GM12864 (cell line): ENCODE data around the gene SYNM.

Experiments
- DNase-seq: peaks from one replicate; pipeline ENCODE4 v3.0.0-alpha.2; 2011; ENCODE audit warnings: low read depth
- H3K4me3 ChIP-seq: 2 replicates; pipeline ENCODE4 v1.5.1; 2011; ENCODE audit warnings: mild to moderate bottlenecking, low read depth, low read length, control low read depth
- CTCF ChIP-seq: IDR thresholded peaks from 2 replicates; pipeline ENCODE4 v1.5.1; 2011; ENCODE audit warnings: low read depth, mild to moderate bottlenecking, moderate library complexity, low read length, control low read depth, inconsistent platforms; ENCODE audit errors: missing control alignments

SYNM gene

GRCh38 chr15:99169769-99170311, 65.0 kb downstream of the SYNM start:
- no peak for TF ChIP-seq CTCF
- DNase-seq: no peak
- no peak overlapping the region for H3K4me3 ChIP-seq

GRCh38 chr15:99170476-99171065, 65.7 kb downstream of the SYNM start:
- no peak for TF ChIP-seq CTCF
- no peak for DNase-seq
- H3K4me3 ChIP-seq: no peak overlapping the region

- no peak overlapping the region for H3K4me3 ChIP-seq
- TF ChIP-seq CTCF: no peak
- no peak for DNase-seq
Observed at GRCh38 chr15:99172171-99172570, 67.3 kb downstream of the SYNM start.

- DNase-seq: no peak
- TF ChIP-seq CTCF: no peak
- no peak overlapping the region for H3K4me3 ChIP-seq
Observed at GRCh38 chr15:99172989-99173388, 68.1 kb downstream of the SYNM start.

- no peak for DNase-seq
- H3K4me3 ChIP-seq: no peak overlapping the region
- no peak for TF ChIP-seq CTCF
Observed at GRCh38 chr15:99174567-99175395, 69.9 kb downstream of the SYNM start.

GRCh38 chr15:99176757-99177156, 71.9 kb downstream of the SYNM start:
- no peak for TF ChIP-seq CTCF
- H3K4me3 ChIP-seq: no peak overlapping the region
- no peak for DNase-seq

- no peak overlapping the region for H3K4me3 ChIP-seq
- TF ChIP-seq CTCF: no peak
- no peak for DNase-seq
Observed at GRCh38 chr15:99177679-99178078, 72.8 kb downstream of the SYNM start.
